A549 treated with DMSO at 1 μM for 4 hours (cell line): ENCODE results near the gene NIM1K. TPM values are rescaled to one million over a fixed set of nuclear protein-coding genes. Genes with fewer than 3 reads are reported as not detected.

Experiments used
- total RNA-seq: library from RNA; stranded (reverse); fragments of 200-300 nt; extraction: Qiagen RNA extraction; gene quantifications from 5 replicates; pipeline ENCODE4 v1.2.3, GENCODE V29; 2022; ENCODE audit warnings: low read depth

NIM1K gene
- total RNA-seq, result 0.07 to 0.36 TPM (median 0.21 TPM) in 5 replicates

GRCh38 chr5:43191740-43192557 lies at the start of gene NIM1K:
Gene NIM1K (plus strand): TSS chr5:43192225. CDS start chr5:43245776, 53,551 bp downstream.

GRCh38 chr5:43313035-43313853 lies 121.2 kb downstream of the NIM1K start, which contains the start of gene HMGCS1:
Gene HMGCS1 (minus strand): TSS chr5:43313412. CDS start chr5:43298965, 14,447 bp downstream.

Other genes starting within 250 kb of the NIM1K start
- 1.9 to 3.0 TPM (median 2.4 TPM) in 5 replicates for gene ANXA2R, start 151.9 kb upstream of the NIM1K start, total RNA-seq
- 21.1 to 28.1 TPM (median 23.2 TPM) in 5 replicates for gene ZNF131, start 71.3 kb upstream of the NIM1K start, total RNA-seq
- gene HMGCS1, start 121.2 kb downstream of the NIM1K start, total RNA-seq, result 48.7 to 63.3 TPM (median 58.5 TPM) in 5 replicates
- gene CCL28, start 220.2 kb downstream of the NIM1K start, total RNA-seq, result 0.06 to 0.31 TPM (median 0.13 TPM) in 5 replicates